ENCODE data around the gene SYDE2. TPM values are rescaled to one million over a fixed set of nuclear protein-coding genes. Genes with fewer than 3 reads are reported as not detected.
A peak's percentile ranks its signal among the peaks of the same experiment; 100 is the strongest.

SYDE2 gene
- total RNA-seq, 1 experiment from 2014 or later, result 19.9 TPM

GRCh38 chr1:85240643-85241042 is 39.8 kb upstream of the SYDE2 start:
- H3K4me3 ChIP-seq (ENCODE audit: low read depth, low read length), result no peak overlapping the region
- no peaks in the 10 kb centered on the region for H3K27me3 ChIP-seq (replicated peaks; ENCODE audit: control insufficient read depth, insufficient read depth, low read length)
- H3K36me3 ChIP-seq (ENCODE audit: control insufficient read depth, insufficient read depth, low read length), result no peaks in the 10 kb centered on the region
- ChIA-PET POLR2A (no interaction called here), CTCF (interaction anchor here (0.9 to 1.5 kb wide), 5 partner anchors 14 to 296 kb away, joined by 4 to 13 read pairs (median 6); partner anchors contain the start of gene C1orf52)
- H3K9me3 ChIP-seq, result no peaks in the 10 kb centered on the region
- intact Hi-C loops (cut with micrococcal nuclease; ENCODE audit: unreplicated experiment), result loop anchor here (1.0 kb wide), 2 partner anchors 39 to 131 kb away; partner anchors contain the start of gene SYDE2
- BruUV-seq (replicated peaks), result no TSS peak
- TF ChIP-seq CTCF (IDR thresholded peaks at IDR 0.05; ENCODE audit: insufficient read depth in 1 of 2, low read depth in 1 of 2, low read length in 1 of 2, severe bottlenecking in 1 of 2, unreplicated experiment in 1 of 2), result no peak
- no peaks in the 10 kb centered on the region for H3K36me3 Mint-ChIP-seq (ENCODE audit: insufficient read depth, unreplicated experiment)
- H3K27me3 Mint-ChIP-seq (ENCODE audit: insufficient read depth, unreplicated experiment), result no peaks in the 10 kb centered on the region
- no peaks in the 10 kb centered on the region for H3K9me3 Mint-ChIP-seq (ENCODE audit: unreplicated experiment)
- no peak for DNase-seq
- H3K4me1 Mint-ChIP-seq (ENCODE audit: low read depth, unreplicated experiment), result peaks cover 10% of the 10 kb centered on the region
- peaks cover 34% of the 10 kb centered on the region for H3K4me1 ChIP-seq
- H3K4me3 Mint-ChIP-seq (ENCODE audit: unreplicated experiment), result no peak overlapping the region
- no peak overlapping the region for H3K27ac Mint-ChIP-seq (ENCODE audit: unreplicated experiment)

GRCh38 chr1:85240174-85240601 is 39.4 kb upstream of the SYDE2 start:
- ChIA-PET POLR2A (no interaction called here), CTCF (interaction anchor here (0.6 to 1.5 kb wide), 6 partner anchors 14 to 296 kb away, joined by 3 to 13 read pairs (median 6); partner anchors contain the start of gene C1orf52)
- Mint-ChIP-seq H3K27ac (ENCODE audit: unreplicated experiment) (no peak overlapping the region), H3K36me3 (ENCODE audit: insufficient read depth, unreplicated experiment) (no peaks in the 10 kb centered on the region), H3K4me1 (ENCODE audit: low read depth, unreplicated experiment) (peaks cover 6% of the 10 kb centered on the region), H3K4me3 (ENCODE audit: unreplicated experiment) (no peak overlapping the region), H3K9me3 (ENCODE audit: unreplicated experiment) (no peaks in the 10 kb centered on the region), H3K27me3 (ENCODE audit: insufficient read depth, unreplicated experiment) (no peaks in the 10 kb centered on the region)
- Histone ChIP-seq H3K9me3 (no peaks in the 10 kb centered on the region), H3K36me3 (ENCODE audit: control insufficient read depth, insufficient read depth, low read length) (no peaks in the 10 kb centered on the region), H3K27me3 (replicated peaks; ENCODE audit: control insufficient read depth, insufficient read depth, low read length) (no peaks in the 10 kb centered on the region), H3K4me3 (ENCODE audit: low read depth, low read length) (no peak overlapping the region), H3K4me1 (peaks cover 30% of the 10 kb centered on the region)
- peak; percentile 37 to 40 for DNase-seq
- intact Hi-C loops (cut with micrococcal nuclease; ENCODE audit: unreplicated experiment), result loop anchor here (1.0 kb wide), 2 partner anchors 39 to 131 kb away; partner anchors contain the start of gene SYDE2
- BruUV-seq (replicated peaks), result no TSS peak
- TF ChIP-seq CTCF (IDR thresholded peaks at IDR 0.05; ENCODE audit: insufficient read depth in 1 of 2, low read depth in 1 of 2, low read length in 1 of 2, severe bottlenecking in 1 of 2, unreplicated experiment in 1 of 2), result no peak

GRCh38 chr1:85237613-85238012 is 36.8 kb upstream of the SYDE2 start:
- Histone ChIP-seq H3K36me3 (ENCODE audit: control insufficient read depth, insufficient read depth, low read length) (no peaks in the 10 kb centered on the region), H3K27me3 (replicated peaks; ENCODE audit: control insufficient read depth, insufficient read depth, low read length) (no peaks in the 10 kb centered on the region), H3K4me3 (ENCODE audit: low read depth, low read length) (no peak overlapping the region), H3K9me3 (no peaks in the 10 kb centered on the region), H3K4me1 (peaks cover 15% of the 10 kb centered on the region)
- Mint-ChIP-seq H3K9me3 (ENCODE audit: unreplicated experiment) (no peaks in the 10 kb centered on the region), H3K36me3 (ENCODE audit: insufficient read depth, unreplicated experiment) (no peaks in the 10 kb centered on the region), H3K27me3 (ENCODE audit: insufficient read depth, unreplicated experiment) (no peaks in the 10 kb centered on the region), H3K27ac (ENCODE audit: unreplicated experiment) (no peak overlapping the region), H3K4me1 (ENCODE audit: low read depth, unreplicated experiment) (peaks cover 6% of the 10 kb centered on the region), H3K4me3 (ENCODE audit: unreplicated experiment) (no peak overlapping the region)
- no TSS peak for BruUV-seq (replicated peaks)
- intact Hi-C loops (cut with micrococcal nuclease; ENCODE audit: unreplicated experiment), result no loop called here
- DNase-seq, result no peak
- ChIA-PET CTCF (no interaction called here), POLR2A (no interaction called here)
- TF ChIP-seq CTCF (IDR thresholded peaks at IDR 0.05; ENCODE audit: insufficient read depth in 1 of 2, low read depth in 1 of 2, low read length in 1 of 2, severe bottlenecking in 1 of 2, unreplicated experiment in 1 of 2), result no peak
